SKM-1 (cell line): Measurements from ENCODE around the gene QSOX1.

Source experiments
- DNase-seq: peaks from one replicate; lab custom pipeline; 2025; ENCODE audit not compliant: unreplicated experiment; lab: John Stamatoyannopoulos, UW

Gene QSOX1

DNA sequence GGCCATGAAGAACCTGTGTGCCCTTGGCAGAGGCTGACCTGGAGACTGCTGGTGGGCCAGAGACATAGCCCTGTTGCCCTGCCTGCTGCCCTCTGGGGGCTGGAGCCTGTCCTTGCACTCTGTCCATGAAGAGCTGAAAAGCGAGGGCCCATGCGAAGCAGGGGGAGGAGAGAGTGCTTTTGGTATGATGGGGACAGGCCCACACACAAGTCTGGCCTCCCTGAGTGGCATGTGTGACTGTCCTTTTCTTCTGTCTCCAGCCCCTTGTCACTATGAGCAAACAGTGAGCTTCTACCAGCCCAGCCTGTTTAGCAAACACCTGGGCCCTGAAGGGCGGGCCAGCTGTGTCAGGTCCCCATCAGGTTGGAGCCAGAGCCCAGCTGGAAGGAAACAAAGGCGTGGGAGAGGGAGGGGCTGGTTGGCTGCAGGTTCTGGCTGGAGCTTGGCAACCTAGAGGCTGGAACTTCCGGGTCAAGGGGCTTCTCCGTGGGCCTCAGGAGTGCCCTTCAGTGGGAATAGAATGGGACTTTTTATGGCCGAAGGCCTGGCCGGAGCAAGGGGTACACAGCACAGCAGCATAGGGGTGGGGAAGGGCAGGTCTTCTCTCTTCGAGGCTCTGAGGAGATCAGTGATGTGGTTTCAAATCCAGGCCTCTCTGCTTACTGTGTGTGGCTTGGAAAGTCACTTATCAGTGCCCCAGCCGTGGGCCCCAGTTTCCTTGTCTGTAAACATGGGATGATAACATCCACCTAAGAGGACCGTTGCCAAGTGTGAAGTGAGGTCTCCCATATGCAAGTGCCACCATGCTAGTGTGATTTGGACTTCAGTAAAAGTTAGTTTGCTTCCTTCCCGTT lies 14.3 kb downstream of the QSOX1 start:
- peak; percentile 32 for DNase-seq

- no peak for DNase-seq
Measured at GRCh38 chr1:180169640-180170195, 15.0 kb downstream of the QSOX1 start.

DNA sequence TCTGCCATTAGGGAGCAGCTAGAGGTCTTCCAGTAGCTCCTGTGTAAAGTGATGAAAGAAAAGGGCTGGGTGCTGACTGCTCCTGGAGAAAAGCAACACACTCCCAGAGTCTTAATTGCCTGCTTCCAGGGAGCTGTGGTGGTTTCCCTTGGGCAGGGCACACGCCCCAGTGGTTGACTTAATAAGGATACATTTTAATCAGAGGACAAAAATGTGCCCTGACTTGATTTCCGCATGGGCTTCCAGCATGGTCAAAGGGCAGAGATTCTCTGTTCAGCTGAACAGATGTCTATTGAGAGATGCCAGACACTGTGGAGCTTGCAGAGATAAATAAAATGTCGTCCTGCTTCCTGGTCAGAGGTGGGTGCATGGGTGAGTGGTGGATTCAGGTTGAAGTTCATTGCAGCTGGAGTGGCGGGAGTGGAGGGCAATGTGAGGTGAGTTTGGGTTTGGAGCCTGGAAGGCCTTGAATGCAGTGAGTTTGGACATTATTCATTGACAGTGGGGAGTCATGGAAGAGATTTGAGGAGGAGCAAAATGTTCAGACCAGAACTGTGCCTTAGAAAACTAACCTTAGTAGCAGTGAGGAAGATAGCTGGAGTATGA lies 16.0 kb downstream of the QSOX1 start:
- DNase-seq: no peak

DNA sequence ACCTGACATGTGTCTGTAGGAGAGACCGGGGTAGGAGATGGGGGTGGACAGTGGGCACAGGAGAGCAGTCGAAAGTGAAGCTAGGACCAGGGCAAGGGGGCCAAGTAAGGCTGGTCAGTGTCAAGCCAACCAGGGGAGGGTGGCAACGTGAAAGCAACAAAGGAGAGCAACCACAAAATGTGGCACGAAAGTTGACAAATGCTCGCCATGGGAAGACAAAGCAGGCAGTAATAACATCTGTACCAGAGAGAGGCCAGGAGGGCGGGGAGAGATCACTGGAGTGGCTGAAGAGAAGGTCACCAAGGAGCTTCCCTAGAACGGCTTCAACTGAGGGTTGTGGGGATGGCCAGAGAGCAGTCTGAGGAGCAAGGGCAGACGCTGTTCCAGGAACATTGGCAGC lies 17.0 kb downstream of the QSOX1 start:
- DNase-seq: no peak

DNA sequence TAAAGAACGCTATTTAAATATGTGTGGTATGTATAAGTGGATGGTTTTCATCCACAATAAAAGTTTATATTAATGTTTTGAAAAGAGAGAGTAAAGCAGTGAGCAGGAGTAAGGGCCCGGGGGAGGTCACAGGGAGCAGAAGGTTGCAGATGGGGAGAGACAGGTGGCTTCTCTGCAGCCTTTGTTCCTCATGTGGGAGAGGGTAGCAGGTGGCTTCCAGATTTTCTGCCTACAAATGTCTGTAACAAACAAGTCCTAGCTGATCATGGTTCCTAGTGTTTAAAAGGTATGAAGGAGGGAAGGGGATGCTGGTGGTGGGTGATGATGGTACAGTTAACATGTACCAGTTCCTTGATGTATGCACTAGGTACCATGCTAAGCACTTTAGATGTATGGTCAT lies 18.8 kb downstream of the QSOX1 start:
- no peak for DNase-seq

DNA sequence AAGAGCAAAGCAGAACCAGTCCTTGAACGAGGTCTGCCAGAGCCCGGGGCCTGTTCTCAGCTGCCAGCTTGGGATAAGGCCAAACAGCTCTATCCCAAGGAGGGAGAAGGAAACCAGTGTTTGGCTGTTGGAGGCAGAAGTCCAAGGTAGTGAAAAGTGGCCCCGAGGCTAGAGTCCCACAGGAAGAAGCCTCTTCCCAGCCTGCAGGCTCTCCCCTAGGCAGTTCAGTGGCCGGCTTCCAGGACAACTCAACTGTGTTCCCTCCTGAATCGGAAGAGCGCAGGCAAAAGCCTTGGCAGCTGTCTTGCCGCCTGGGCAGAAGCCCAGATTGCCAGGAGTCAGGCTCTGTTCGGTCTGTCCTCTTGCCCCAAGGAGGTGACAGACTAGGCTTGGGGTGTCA lies 19.3 kb downstream of the QSOX1 start:
- no peak for DNase-seq

DNA sequence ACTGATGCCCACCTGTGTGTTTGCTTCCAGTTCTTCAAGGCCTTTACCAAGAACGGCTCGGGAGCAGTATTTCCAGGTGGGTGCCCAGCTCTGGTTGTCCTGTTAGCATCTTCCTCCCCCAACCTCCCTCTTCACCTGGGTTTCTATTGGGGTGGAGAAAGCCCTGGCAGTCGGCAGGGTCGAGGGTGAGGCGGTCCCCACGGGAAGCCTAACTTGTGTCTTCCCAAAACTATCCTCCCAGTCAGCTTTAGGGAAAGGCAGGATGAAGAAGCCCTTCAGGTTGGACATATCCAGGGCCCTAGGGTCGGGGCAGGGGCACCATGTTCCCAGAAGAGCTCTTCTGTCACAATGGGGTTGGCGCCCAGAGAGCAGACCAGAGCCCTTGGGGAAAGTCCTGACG lies 20.6 kb downstream of the QSOX1 start:
- no peak for DNase-seq

- DNase-seq: no peak
Measured at GRCh38 chr1:180175806-180176205, 21.1 kb downstream of the QSOX1 start.

- no peak for DNase-seq
Measured at GRCh38 chr1:180176965-180177364, 22.3 kb downstream of the QSOX1 start.

GRCh38 chr1:180177931-180178330 lies 23.3 kb downstream of the QSOX1 start:
- no peak for DNase-seq

- DNase-seq: no peak
Measured at GRCh38 chr1:180178511-180179161, 24.0 kb downstream of the QSOX1 start.

- DNase-seq: no peak
Measured at GRCh38 chr1:180179162-180179957, 24.7 kb downstream of the QSOX1 start.

- DNase-seq: no peak
Measured at GRCh38 chr1:180181048-180181447, 26.4 kb downstream of the QSOX1 start.

- DNase-seq: no peak
Measured at GRCh38 chr1:180181996-180182642, 27.4 kb downstream of the QSOX1 start.

- no peak for DNase-seq
Measured at GRCh38 chr1:180182643-180183311, 28.1 kb downstream of the QSOX1 start.

- DNase-seq: no peak
Measured at GRCh38 chr1:180183426-180183825, 28.8 kb downstream of the QSOX1 start.

GRCh38 chr1:180184041-180184440 lies 29.4 kb downstream of the QSOX1 start:
- no peak for DNase-seq

DNA sequence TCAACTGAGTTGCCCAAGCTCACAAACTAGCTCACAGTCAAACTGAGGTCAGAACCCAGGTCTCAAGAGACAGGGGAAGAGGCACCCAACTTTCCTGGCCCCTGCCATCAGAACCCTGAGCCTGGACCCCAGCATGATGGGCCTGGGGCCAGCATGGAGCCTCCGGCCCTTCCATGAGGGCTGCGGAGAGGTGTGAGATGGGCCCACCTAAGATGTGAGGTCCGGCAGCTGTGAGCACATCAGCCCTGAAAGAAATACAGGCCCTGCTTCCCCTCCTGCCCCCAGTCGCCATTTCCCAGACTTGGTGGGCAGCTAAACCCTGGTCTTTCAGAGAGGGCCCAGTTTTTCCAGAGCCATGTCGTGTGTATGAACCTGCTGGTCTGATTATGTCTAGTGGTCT lies 30.6 kb downstream of the QSOX1 start:
- no peak for DNase-seq

- DNase-seq: no peak
Measured at GRCh38 chr1:180185971-180186645, 31.4 kb downstream of the QSOX1 start.
